Measurements from ENCODE around the gene MOB2.

- no peak for TF ChIP-seq POLR2A (IDR thresholded peaks at IDR 0.05)
- TF ChIP-seq CTCF (IDR thresholded peaks at IDR 0.05), result no peak
Observed at GRCh38 chr11:1498262-1498661, 11.7 kb upstream of the MOB2 start.

Data from body of pancreas (tissue), 4 donors.